GF-D8 (cell line): ENCODE results near the gene C5orf34.
"Not testable (repeated sequence)": the region's sequence is repeated elsewhere in the genome, so short reads cannot be mapped to it uniquely, and the experiment has no call there.

Experiments used
- DNase-seq: peaks from one replicate; lab custom pipeline; 2025; lab: John Stamatoyannopoulos, UW

The C5orf34 gene

GRCh38 chr5:43514025-43514424 lies 923 bp downstream of the C5orf34 start:
- DNase-seq = no peak

GRCh38 chr5:43511062-43511461 lies 3.9 kb downstream of the C5orf34 start:
- not testable (repeated sequence) for DNase-seq

GRCh38 chr5:43498581-43498980 lies 16.4 kb downstream of the C5orf34 start:
- DNase-seq = no peak

GRCh38 chr5:43497311-43498104 lies 17.4 kb downstream of the C5orf34 start:
- DNase-seq = no peak

GRCh38 chr5:43491326-43491725 lies 23.6 kb downstream of the C5orf34 start:
- DNase-seq = no peak

- no peak for DNase-seq
Measured at GRCh38 chr5:43486353-43486752, 28.6 kb downstream of the C5orf34 start.

GRCh38 chr5:43485406-43485805 lies 29.5 kb downstream of the C5orf34 start:
- peak; percentile 12 for DNase-seq

GRCh38 chr5:43484106-43484849 lies 30.7 kb downstream of the C5orf34 start:
- peak; percentile 71 for DNase-seq

- DNase-seq = peak; percentile 77
Measured at GRCh38 chr5:43483298-43484105, 31.4 kb downstream of the C5orf34 start, which contains the start of gene TMEM267. TMEM267 (minus strand) TSS chr5:43483865; CDS start chr5:43453969, 29,896 bp downstream.

GRCh38 chr5:43482490-43483297 lies 32.3 kb downstream of the C5orf34 start:
- DNase-seq = no peak

- DNase-seq = no peak
Measured at GRCh38 chr5:43469671-43470391, 45.1 kb downstream of the C5orf34 start.

GRCh38 chr5:43467100-43467499 lies 47.8 kb downstream of the C5orf34 start:
- DNase-seq = no peak

- DNase-seq = not testable (repeated sequence)
Measured at GRCh38 chr5:43465455-43465854, 49.5 kb downstream of the C5orf34 start.

GRCh38 chr5:43461066-43461465 lies 53.9 kb downstream of the C5orf34 start:
- no peak for DNase-seq

GRCh38 chr5:43456556-43456955 lies 58.4 kb downstream of the C5orf34 start:
- no peak for DNase-seq

GRCh38 chr5:43441575-43441974 lies 73.4 kb downstream of the C5orf34 start:
- not testable (repeated sequence) for DNase-seq

GRCh38 chr5:43437062-43437660 lies 77.8 kb downstream of the C5orf34 start:
- DNase-seq = no peak
